Stimulated activated CD4-positive, alpha-beta T cell treated with anti-CD3 and anti-CD28 coated beads, Interleukin-1b, Interleukin-23, amount 100 ng/mL, for 1 hour (primary cell): ENCODE data around the gene CD163.
"Not testable (repeated sequence)": the region's sequence is repeated elsewhere in the genome, so short reads cannot be mapped to it uniquely, and the experiment has no call there.

Experiments
- DNase-seq, 2 donors: peaks; one replicate each; pipeline ENCODE4 v3.0.0-alpha.2; 2020; ENCODE audit warnings: low read depth in 2 of 2

The CD163 gene

GRCh38 chr12:7450667-7451066 is 52.9 kb downstream of the CD163 start:
- no peak for DNase-seq

GRCh38 chr12:7448099-7448498 is 55.5 kb downstream of the CD163 start:
- DNase-seq = no peak

GRCh38 chr12:7444537-7444936 is 59.0 kb downstream of the CD163 start:
- DNase-seq = no peak

- DNase-seq = no peak
These were observed 59.5 kb downstream of the CD163 start, which contains the start of gene CD163L1 for GRCh38 chr12:7444076-7444475. TSS of gene CD163L1 (minus strand) at chr12:7444153. CDS start at chr12:7444127, 26 bp downstream.

GRCh38 chr12:7441216-7441615 is 62.4 kb downstream of the CD163 start:
- DNase-seq = no peak

GRCh38 chr12:7439579-7440505 is 63.7 kb downstream of the CD163 start:
- no peak for DNase-seq

- not testable (repeated sequence) for DNase-seq
These were observed 65.1 kb downstream of the CD163 start for GRCh38 chr12:7438291-7438995.

GRCh38 chr12:7437494-7437893 is 66.1 kb downstream of the CD163 start:
- not testable (repeated sequence) for DNase-seq

- DNase-seq = no peak
These were observed 68.9 kb downstream of the CD163 start for GRCh38 chr12:7434670-7435069.

GRCh38 chr12:7433276-7433822 is 70.2 kb downstream of the CD163 start:
- DNase-seq = no peak

- no peak for DNase-seq
These were observed 71.4 kb downstream of the CD163 start for GRCh38 chr12:7431993-7432685.
